GM12872 (cell line): ENCODE results near the gene DNAI7.

Source experiments
- TF ChIP-seq, protein P1 (sequence below): IDR thresholded peaks from 3 replicates; pipeline ENCODE4 v1.5.1; 2011; ENCODE audit warnings: low read depth, mild to moderate bottlenecking, low read length, moderate library complexity; ENCODE audit not compliant: insufficient read depth

The DNAI7 gene

GRCh38 chr12:25079393-25079792 lies 115.6 kb downstream of the DNAI7 start:
- TF ChIP-seq, protein P1, sequence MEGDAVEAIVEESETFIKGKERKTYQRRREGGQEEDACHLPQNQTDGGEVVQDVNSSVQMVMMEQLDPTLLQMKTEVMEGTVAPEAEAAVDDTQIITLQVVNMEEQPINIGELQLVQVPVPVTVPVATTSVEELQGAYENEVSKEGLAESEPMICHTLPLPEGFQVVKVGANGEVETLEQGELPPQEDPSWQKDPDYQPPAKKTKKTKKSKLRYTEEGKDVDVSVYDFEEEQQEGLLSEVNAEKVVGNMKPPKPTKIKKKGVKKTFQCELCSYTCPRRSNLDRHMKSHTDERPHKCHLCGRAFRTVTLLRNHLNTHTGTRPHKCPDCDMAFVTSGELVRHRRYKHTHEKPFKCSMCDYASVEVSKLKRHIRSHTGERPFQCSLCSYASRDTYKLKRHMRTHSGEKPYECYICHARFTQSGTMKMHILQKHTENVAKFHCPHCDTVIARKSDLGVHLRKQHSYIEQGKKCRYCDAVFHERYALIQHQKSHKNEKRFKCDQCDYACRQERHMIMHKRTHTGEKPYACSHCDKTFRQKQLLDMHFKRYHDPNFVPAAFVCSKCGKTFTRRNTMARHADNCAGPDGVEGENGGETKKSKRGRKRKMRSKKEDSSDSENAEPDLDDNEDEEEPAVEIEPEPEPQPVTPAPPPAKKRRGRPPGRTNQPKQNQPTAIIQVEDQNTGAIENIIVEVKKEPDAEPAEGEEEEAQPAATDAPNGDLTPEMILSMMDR = no peak

DNA sequence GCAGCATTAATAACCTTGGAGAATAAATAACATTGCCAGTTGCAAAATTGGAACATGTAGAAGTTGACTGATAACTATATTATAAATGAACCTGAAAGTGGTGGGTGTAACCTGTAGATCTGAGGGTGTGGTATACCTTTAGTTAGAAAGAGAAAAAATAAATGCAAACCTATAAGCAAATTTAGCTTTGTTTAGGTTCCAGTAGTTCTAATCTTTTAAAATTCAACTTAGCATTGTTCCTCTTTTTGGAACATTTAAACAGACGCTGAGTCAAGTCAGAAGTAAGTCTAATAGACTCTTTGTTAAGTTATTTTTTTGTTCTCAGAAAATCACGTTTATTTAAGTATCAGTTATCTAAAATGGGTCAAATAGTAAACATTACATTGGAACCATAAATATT lies 120.0 kb downstream of the DNAI7 start:
- TF ChIP-seq, protein P1 = no peak

- TF ChIP-seq, protein P1 = no peak
These were observed 120.8 kb downstream of the DNAI7 start for GRCh38 chr12:25074113-25074512.

GRCh38 chr12:25072906-25073650 lies 121.9 kb downstream of the DNAI7 start:
- TF ChIP-seq, protein P1 = no peak

DNA sequence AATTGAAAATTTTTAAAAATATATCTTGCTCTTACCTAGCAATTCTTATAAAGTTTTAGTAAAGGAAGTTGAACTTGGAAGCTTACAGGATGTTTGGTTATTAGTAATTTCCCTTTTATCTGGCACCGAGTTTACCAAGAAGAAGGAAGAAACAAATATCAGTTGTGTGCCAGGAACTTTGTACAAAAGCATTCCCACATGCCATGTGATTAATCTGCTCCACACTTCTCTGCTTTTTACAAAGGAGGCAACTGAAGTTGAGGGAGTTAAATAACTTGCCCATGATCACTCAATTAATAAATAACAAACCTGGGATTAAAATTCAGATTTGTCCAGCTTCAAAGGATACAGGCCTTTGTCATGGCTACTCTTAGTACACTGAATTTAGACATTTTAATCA lies 123.6 kb downstream of the DNAI7 start:
- TF ChIP-seq, protein P1 = no peak

DNA sequence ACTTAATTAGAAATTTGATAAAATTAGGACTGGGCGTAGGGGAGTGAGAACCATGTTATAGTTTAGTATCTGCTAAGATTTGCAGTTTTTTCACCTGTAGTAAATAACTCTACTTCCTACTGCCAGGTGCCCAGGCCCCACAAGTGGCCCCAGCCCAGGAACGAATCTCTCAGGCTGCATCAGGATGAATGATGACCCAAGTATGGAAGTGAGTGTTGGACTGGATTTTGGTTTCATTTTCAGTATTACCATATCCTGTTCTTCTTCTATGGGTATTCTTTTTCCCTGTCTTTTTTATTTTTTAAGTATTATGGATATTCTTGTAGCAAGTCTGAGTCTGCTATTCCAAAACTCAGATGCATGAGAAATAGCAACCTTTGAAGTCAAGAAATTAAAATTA lies 125.7 kb downstream of the DNAI7 start:
- TF ChIP-seq, protein P1 = no peak

DNA sequence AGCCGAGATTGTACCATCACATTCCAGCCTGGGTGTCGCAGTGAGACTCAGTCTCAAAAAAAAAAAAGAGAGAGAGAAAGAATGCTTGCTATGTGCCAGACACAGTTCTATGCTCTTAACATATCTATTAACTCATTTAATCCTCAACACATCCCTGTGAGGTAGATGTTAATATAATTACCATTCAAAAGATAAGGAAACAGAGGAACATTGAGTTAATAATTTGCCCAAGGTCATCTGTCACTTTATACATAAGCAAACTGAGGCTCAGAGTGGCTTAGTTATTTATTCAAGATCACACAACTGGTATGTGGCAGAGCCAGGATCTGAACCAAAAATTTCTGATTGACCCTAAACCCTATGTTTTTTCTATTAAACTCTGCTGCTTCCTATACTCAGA lies 129.9 kb downstream of the DNAI7 start:
- TF ChIP-seq, protein P1 = no peak
